ENCODE measurements around the gene HOXB7. TPM values are rescaled to one million over a fixed set of nuclear protein-coding genes. Genes with fewer than 3 reads are reported as not detected.

HOXB7 gene
- total RNA-seq, 1 donor from 2014 or later, result 0.55 TPM

GRCh38 chr17:48565925-48566710 lies 44.7 kb downstream of the HOXB7 start:
- no peaks in the 10 kb centered on the region for H3K9me3 Mint-ChIP-seq (ENCODE audit: low read depth)
- no peak for TF ChIP-seq CTCF (IDR thresholded peaks at IDR 0.05; ENCODE audit: unreplicated experiment)

GRCh38 chr17:48565022-48565554 lies 45.7 kb downstream of the HOXB7 start:
- peak overlapping the region; percentile 27 for H3K27ac Mint-ChIP-seq
- H3K27me3 Mint-ChIP-seq, result peaks cover 34% of the 10 kb centered on the region

More at GRCh38 chr17:48565925-48566710, 44.7 kb downstream of the HOXB7 start:
- no peak overlapping the region for H3K4me3 Mint-ChIP-seq (ENCODE audit: low read depth)
- H3K36me3 Mint-ChIP-seq (ENCODE audit: insufficient read depth), result no peaks in the 10 kb centered on the region
- H3K27ac Mint-ChIP-seq, result no peak overlapping the region
- peaks cover 39% of the 10 kb centered on the region for H3K4me1 Mint-ChIP-seq (ENCODE audit: low read depth)
- no peak for DNase-seq (ENCODE audit: low spot score, unreplicated experiment)
- H3K27me3 Mint-ChIP-seq, result peaks cover 25% of the 10 kb centered on the region

GRCh38 chr17:48564188-48565021 lies 46.4 kb downstream of the HOXB7 start:
- DNase-seq (ENCODE audit: low spot score, unreplicated experiment), result no peak
- Mint-ChIP-seq H3K27ac (peak overlapping the region; percentile 27), H3K4me1 (ENCODE audit: low read depth) (peaks cover 43% of the 10 kb centered on the region), H3K9me3 (ENCODE audit: low read depth) (no peaks in the 10 kb centered on the region), H3K36me3 (ENCODE audit: insufficient read depth) (no peaks in the 10 kb centered on the region), H3K4me3 (ENCODE audit: low read depth) (peak overlapping the region; percentile 68), H3K27me3 (peaks cover 41% of the 10 kb centered on the region)
- TF ChIP-seq CTCF (IDR thresholded peaks at IDR 0.05; ENCODE audit: unreplicated experiment), result no peak

More at GRCh38 chr17:48565022-48565554, 45.7 kb downstream of the HOXB7 start:
- Mint-ChIP-seq H3K4me1 (ENCODE audit: low read depth) (peaks cover 37% of the 10 kb centered on the region), H3K4me3 (ENCODE audit: low read depth) (peak overlapping the region; percentile 68), H3K9me3 (ENCODE audit: low read depth) (no peaks in the 10 kb centered on the region), H3K36me3 (ENCODE audit: insufficient read depth) (no peaks in the 10 kb centered on the region)
- TF ChIP-seq CTCF (IDR thresholded peaks at IDR 0.05; ENCODE audit: unreplicated experiment), result no peak
- DNase-seq (ENCODE audit: low spot score, unreplicated experiment), result no peak

- no peak for TF ChIP-seq CTCF (IDR thresholded peaks at IDR 0.05; ENCODE audit: unreplicated experiment)
- H3K4me1 Mint-ChIP-seq (ENCODE audit: low read depth), result peaks cover 43% of the 10 kb centered on the region
- H3K36me3 Mint-ChIP-seq (ENCODE audit: insufficient read depth), result no peaks in the 10 kb centered on the region
- H3K9me3 Mint-ChIP-seq (ENCODE audit: low read depth), result no peaks in the 10 kb centered on the region
- peak overlapping the region; percentile 74 for H3K4me3 Mint-ChIP-seq (ENCODE audit: low read depth)
- DNase-seq (ENCODE audit: low spot score, unreplicated experiment), result no peak
- peaks cover 46% of the 10 kb centered on the region for H3K27me3 Mint-ChIP-seq
- peak overlapping the region; percentile 89 for H3K27ac Mint-ChIP-seq
Measured at GRCh38 chr17:48563867-48564187, 47.0 kb downstream of the HOXB7 start.

GRCh38 chr17:48563385-48563838 lies 47.4 kb downstream of the HOXB7 start:
- Mint-ChIP-seq H3K4me1 (ENCODE audit: low read depth) (peaks cover 46% of the 10 kb centered on the region), H3K27me3 (peaks cover 51% of the 10 kb centered on the region), H3K4me3 (ENCODE audit: low read depth) (peak overlapping the region; percentile 74), H3K36me3 (ENCODE audit: insufficient read depth) (no peaks in the 10 kb centered on the region), H3K9me3 (ENCODE audit: low read depth) (no peaks in the 10 kb centered on the region), H3K27ac (peak overlapping the region; percentile 89)
- TF ChIP-seq CTCF (IDR thresholded peaks at IDR 0.05; ENCODE audit: unreplicated experiment), result no peak
- no peak for DNase-seq (ENCODE audit: low spot score, unreplicated experiment)

Measured in progenitor cell of endocrine pancreas (in vitro differentiated cells).